Posterior cingulate gyrus (tissue), 11 donors: ENCODE data around the gene UNC45A.

Source experiments
- DNase-seq, 10 donors: peaks; one replicate each; pipeline versions ENCODE4 v3.0.0 to v3.0.0-alpha.2; 2020 to 2021; ENCODE audit warnings: mixed read lengths in 3 of 10
- intact Hi-C: fragments of 100-400 bp; cut with DNase I; formaldehyde crosslinking; loops from one replicate; pipeline ENCODE4 v1.15.1; 2023

UNC45A gene

GRCh38 chr15:90989040-90989768 lies 54.1 kb downstream of the UNC45A start:
- DNase-seq, result no peak
- intact Hi-C loops, result no loop called here

GRCh38 chr15:90990446-90990845 lies 55.4 kb downstream of the UNC45A start:
- no peak for DNase-seq
- intact Hi-C loops, result loop anchor here (5.0 kb wide), 1 partner anchor 38 kb away; the partner anchor contains the start of gene RCCD1

GRCh38 chr15:90991587-90992285 lies 56.7 kb downstream of the UNC45A start:
- intact Hi-C loops, result loop anchor here (5.0 kb wide), 1 partner anchor 39 kb away; the partner anchor contains the start of gene RCCD1
- DNase-seq, result peak in 1 of 10 donors; percentile 49

- peak in 2 of 10 donors; percentile 70 to 83 for DNase-seq
- intact Hi-C loops, result loop anchor here (5.0 kb wide), 1 partner anchor 42 kb away; the partner anchor contains the start of gene RCCD1
These were observed 59.0 kb downstream of the UNC45A start for GRCh38 chr15:90994059-90994416.

GRCh38 chr15:90994417-90995311 lies 59.6 kb downstream of the UNC45A start, which contains the start of gene PRC1:
PRC1 (minus strand) TSS chr15:90994535; CDS start chr15:90994417, 118 bp downstream.
- intact Hi-C loops, result loop anchor here (5.0 kb wide), 1 partner anchor 42 kb away; the partner anchor contains the start of gene RCCD1
- peak; percentile 94 to 100 (median 98) for DNase-seq

- DNase-seq, result peak in 1 of 10 donors; percentile 54
- intact Hi-C loops, result no loop called here
These were observed 63.7 kb downstream of the UNC45A start for GRCh38 chr15:90998737-90999136.

DNA sequence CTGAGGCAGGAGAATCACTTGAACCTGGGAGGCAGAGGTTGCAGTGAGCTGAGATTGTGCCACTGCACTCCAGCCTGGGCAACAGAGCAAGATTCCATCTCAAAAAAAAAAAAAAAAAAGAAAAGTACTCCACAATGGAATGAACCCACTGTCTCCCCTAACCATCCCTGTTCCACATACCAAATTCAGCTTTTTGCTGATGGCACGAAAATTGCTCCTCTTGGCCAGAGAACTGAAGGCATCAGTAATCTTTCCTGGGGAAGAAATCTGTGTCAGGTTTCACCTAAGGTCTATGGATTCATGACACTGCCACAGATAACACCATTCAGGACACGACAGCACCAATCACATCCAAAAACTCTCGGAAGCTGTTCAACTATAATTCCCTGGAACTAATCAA lies 66.1 kb downstream of the UNC45A start:
- DNase-seq, result no peak
- intact Hi-C loops, result no loop called here
